ENCODE data around the gene INPP5B. TPM values are rescaled to one million over a fixed set of nuclear protein-coding genes. Genes with fewer than 3 reads are reported as not detected.

INPP5B gene
- total and polyA plus RNA-seq, 10 of the 15 experiments (the other 5 are each of a cell fraction or from before 2014, with no cell fraction given) = 10.9 to 54.4 (median 26.9) TPM

GRCh38 chr1:37888022-37888700 is 58.7 kb downstream of the INPP5B start:
- no peaks in the 10 kb centered on the region for H3K27me3 ChIP-seq (replicated peaks in 1 of 2; ENCODE audit: control insufficient read depth in 2 of 2, insufficient read depth in 2 of 2, low read length in 1 of 2)
- no peak overlapping the region for H2AFZ ChIP-seq (ENCODE audit: control insufficient read depth, low read depth, low read length)
- WGBS (ENCODE audit: insufficient coverage, insufficient replicate concordance, low lambda C conversion rate, missing lambda C conversion rate) = 89% methylated on average over 6 of the region's 6 CpGs
- FAIRE-seq (no peak), ATAC-seq (no peak), DNase-seq (ENCODE audit: low read depth, low spot score) (no peak)
- H3K4me1 ChIP-seq (ENCODE audit: control insufficient read depth, insufficient read depth, low read length) = no peaks in the 10 kb centered on the region
- in situ Hi-C loops (cut with MboI) (loop anchor here (25.0 kb wide), 1 partner anchor 949 kb away; no protein-coding TSS in a partner anchor), intact Hi-C loops (cut with micrococcal nuclease; ENCODE audit: unreplicated experiment) (no loop called here)
- no peaks in the 10 kb centered on the region; the same call in 2 of the 3 replicates for H3K9me3 ChIP-seq (replicated peaks; ENCODE audit: control insufficient read depth, insufficient read depth, low read length)
- BruUV-seq (replicated peaks) = no TSS peak
- CTCF ChIA-PET = interaction anchor here (0.5 to 2.3 kb wide), 9 partner anchors 12 to 88 kb away, joined by 3 to 9 read pairs (median 5); partner anchors contain the start of gene MTF1
- no peak for TF ChIP-seq NRF1 (conservative IDR thresholded peaks at IDR 0.05; ENCODE audit: low read depth, low read length)
- no peak for TF ChIP-seq SKIL (IDR thresholded peaks at IDR 0.05; ENCODE audit: low read depth, poor library complexity, severe bottlenecking)
- no peak for TF ChIP-seq USF1 (IDR thresholded peaks at IDR 0.05; ENCODE audit: borderline replicate concordance, extremely low read length, insufficient read depth, low read depth, low read length)
- no peak for TF ChIP-seq CUX1 (IDR thresholded peaks at IDR 0.05; ENCODE audit: insufficient replicate concordance, low read depth, low read length)
- TF ChIP-seq ASH2L (IDR thresholded peaks at IDR 0.05; ENCODE audit: borderline replicate concordance, low read depth) = no peak
- TF ChIP-seq ATF3 (IDR thresholded peaks at IDR 0.05; ENCODE audit: borderline replicate concordance, extremely low read depth, low read depth, low read length) = no peak
- no peak for TF ChIP-seq SIX5 (IDR thresholded peaks at IDR 0.05; ENCODE audit: low read depth, low read length, severe bottlenecking)
- no peak for TF ChIP-seq BRCA1 (IDR thresholded peaks at IDR 0.05; ENCODE audit: low read depth, low read length)
- RAD21 ChIA-PET (ENCODE audit: unreplicated experiment) = interaction anchor here (1.0 to 1.3 kb wide), 2 partner anchors 39 to 43 kb away, joined by 4 read pairs; no protein-coding TSS in a partner anchor
- SMC1A ChIA-PET (ENCODE audit: uncharacterized antibody, unreplicated experiment) = interaction anchor here (1.0 to 2.7 kb wide), 7 partner anchors 44 to 103 kb away, joined by 3 to 8 read pairs (median 4); no protein-coding TSS in a partner anchor
- no peak overlapping the region for H3K27ac ChIP-seq (ENCODE audit: control insufficient read depth, insufficient read depth)
- H3K9ac ChIP-seq (ENCODE audit: control insufficient read depth, insufficient read depth, low read length) = no peak overlapping the region
- no peak overlapping the region for H3K4me2 ChIP-seq (ENCODE audit: control insufficient read depth, insufficient read depth)
- no peaks in the 10 kb centered on the region; the same call in 1 of the 2 replicates for H3K79me2 ChIP-seq (ENCODE audit: control insufficient read depth, insufficient read depth, low read length)
- no peak overlapping the region for H3K4me3 ChIP-seq
- peaks cover 16 to 41% of the 10 kb centered on the region in 2 experiments for H3K36me3 ChIP-seq (ENCODE audit: control insufficient read depth in 2 of 2, insufficient read depth in 2 of 2, low read length in 1 of 2)
- POLR2A ChIA-PET = no interaction called here
- H4K20me1 ChIP-seq (ENCODE audit: control insufficient read depth, insufficient read depth) = no peaks in the 10 kb centered on the region
